ENCODE measurements around the gene LPIN1. TPM values are rescaled to one million over a fixed set of nuclear protein-coding genes. Genes with fewer than 3 reads are reported as not detected.

The LPIN1 gene
- total RNA-seq, 2 donors from 2014 or later, result 63.0 to 112 TPM

- Mint-ChIP-seq H3K27me3 (peaks cover 27 to 28% of the 10 kb centered on the region in 2 donors), H3K36me3 (peaks cover 2% of the 10 kb centered on the region), H3K4me3 (no peak overlapping the region), H3K9me3 (no peaks in the 10 kb centered on the region), H3K4me1 (ENCODE audit: low read depth in 2 of 2) (peaks cover 10 to 11% of the 10 kb centered on the region in 2 donors), H3K27ac (no peak overlapping the region)
- ATAC-seq (no peak), DNase-seq (ENCODE audit: low spot score) (no peak)
Observed at GRCh38 chr2:11876889-11877288, 130.5 kb downstream of the LPIN1 start.

Other genes starting within 250 kb of the LPIN1 start
- 1 to 10 TPM; 1.1 to 2.2 TPM for gene GREB1, start 212.6 kb upstream of the LPIN1 start, total RNA-seq
- not detected for gene NTSR2, start 76.4 kb upstream of the LPIN1 start, total RNA-seq

Measured in natural killer cell treated with Interleukin-12 subunit alpha and Interleukin-12 subunit beta and Interleukin-15 and Interleukin-18, amount 100 ng/mL, for 72 hours (primary cell).